H9 (cell line): ENCODE measurements around the gene DDX1. TPM values are rescaled to one million over a fixed set of nuclear protein-coding genes. Genes with fewer than 3 reads are reported as not detected.

Experiments
- DNase-seq: peaks from one replicate; pipeline ENCODE4 v3.0.0-alpha.2; 2017
- H2AFZ ChIP-seq: one replicate; pipeline ENCODE4 v1.6.1; 2013; ENCODE audit warnings: mild to moderate bottlenecking, low read length, control low read depth, moderate library complexity
- H2AK5ac ChIP-seq: 2 replicates; pipeline ENCODE4 v1.6.1; 2013; ENCODE audit warnings: low read length, control low read depth, mixed read lengths; ENCODE audit not compliant: insufficient read length
- H2BK120ac ChIP-seq: one replicate; pipeline ENCODE4 v1.6.1; 2013; ENCODE audit warnings: low read depth, mild to moderate bottlenecking, low read length, control low read depth, inconsistent platforms; ENCODE audit not compliant: poor library complexity, severe bottlenecking
- H2BK12ac ChIP-seq: 2 replicates; pipeline ENCODE4 v1.6.1; 2013; ENCODE audit warnings: low read length, control low read depth, mixed read lengths, low read depth; ENCODE audit not compliant: insufficient read length
- H2BK15ac ChIP-seq: 2 replicates; pipeline ENCODE4 v1.6.1; 2013; ENCODE audit warnings: low read depth, low read length, control low read depth
- H2BK20ac ChIP-seq: one replicate; pipeline ENCODE4 v1.6.1; 2013; ENCODE audit warnings: low read depth, mild to moderate bottlenecking, low read length, control low read depth, inconsistent platforms; ENCODE audit not compliant: poor library complexity, severe bottlenecking
- H2BK5ac ChIP-seq: 2 replicates; pipeline ENCODE4 v1.6.1; 2013; ENCODE audit warnings: low read length, control low read depth, mixed read lengths; ENCODE audit not compliant: insufficient read length
- H3K14ac ChIP-seq: 2 replicates; pipeline ENCODE4 v1.6.1; 2013; ENCODE audit warnings: low read length, control low read depth; ENCODE audit not compliant: insufficient read depth
- H3K18ac ChIP-seq: 2 replicates; pipeline ENCODE4 v1.6.1; 2013; ENCODE audit warnings: low read depth, mild to moderate bottlenecking, mixed read lengths, low read length, control low read depth; ENCODE audit not compliant: insufficient read length
- H3K23ac ChIP-seq: 2 replicates; pipeline ENCODE4 v1.6.1; 2013; ENCODE audit warnings: low read length, control low read depth, mixed read lengths, low read depth; ENCODE audit not compliant: insufficient read length
- H3K23me2 ChIP-seq: 2 replicates; pipeline ENCODE4 v1.6.1; 2013; ENCODE audit warnings: low read depth, mild to moderate bottlenecking, mixed read lengths, low read length, control low read depth; ENCODE audit not compliant: insufficient read length, poor library complexity, severe bottlenecking
- H3K27ac ChIP-seq: 2 replicates; pipeline ENCODE4 v1.5.1; 2013; ENCODE audit warnings: low read length, control low read depth, mixed read lengths, low read depth; ENCODE audit not compliant: insufficient read length
- H3K27me3 ChIP-seq: 2 replicates; pipeline ENCODE4 v1.6.1; 2013; ENCODE audit warnings: low read length, control low read depth, inconsistent platforms; ENCODE audit not compliant: insufficient read depth
- H3K4ac ChIP-seq: 2 replicates; pipeline ENCODE4 v1.6.1; 2013; ENCODE audit warnings: low read depth, mild to moderate bottlenecking, control low read depth, inconsistent platforms, low read length, moderate library complexity
- H3K4me1 ChIP-seq: 2 replicates; pipeline ENCODE4 v1.6.1; 2013; ENCODE audit warnings: low read length, control low read depth, inconsistent platforms; ENCODE audit not compliant: insufficient read depth
- H3K4me2 ChIP-seq: 2 replicates; pipeline ENCODE4 v1.6.1; 2013; ENCODE audit warnings: low read length, control low read depth, mixed read lengths; ENCODE audit not compliant: insufficient read length, insufficient read depth
- H3K56ac ChIP-seq: 2 replicates; pipeline ENCODE4 v1.6.1; 2013; ENCODE audit warnings: low read depth, mild to moderate bottlenecking, mixed read lengths, low read length, control low read depth; ENCODE audit not compliant: insufficient read length
- H3K79me1 ChIP-seq: 2 replicates; pipeline ENCODE4 v1.6.1; 2013; ENCODE audit warnings: low read depth, mild to moderate bottlenecking, moderate library complexity, low read length, control low read depth, inconsistent platforms; ENCODE audit not compliant: insufficient read depth, poor library complexity, severe bottlenecking
- H3K79me2 ChIP-seq: 2 replicates; pipeline ENCODE4 v1.6.1; 2013; ENCODE audit warnings: low read length, control low read depth, inconsistent platforms; ENCODE audit not compliant: insufficient read depth
- H3K9ac ChIP-seq: 2 replicates; pipeline ENCODE4 v1.6.1; 2013; ENCODE audit warnings: low read length, control low read depth, mixed read lengths; ENCODE audit not compliant: insufficient read length; ENCODE audit errors: extremely low read depth
- H3K9me3 ChIP-seq: one replicate; pipeline ENCODE4 v1.6.1; 2013; ENCODE audit warnings: low read depth, low read length, inconsistent platforms; ENCODE audit not compliant: control insufficient read depth
- H3T11ph ChIP-seq: one replicate; pipeline ENCODE4 v1.6.1; 2013; ENCODE audit warnings: mild to moderate bottlenecking, low read length, control low read depth, inconsistent platforms
- H4K20me1 ChIP-seq: one replicate; pipeline ENCODE4 v1.6.1; 2013; ENCODE audit not compliant: control insufficient read depth, insufficient read length, insufficient read depth
- H4K5ac ChIP-seq: 2 replicates; pipeline ENCODE4 v1.6.1; 2013; ENCODE audit warnings: low read depth, mild to moderate bottlenecking, mixed read lengths, low read length, control low read depth; ENCODE audit not compliant: insufficient read length
- H4K8ac ChIP-seq: replicated peaks from 2 replicates; pipeline ENCODE4 v1.6.1; 2013; ENCODE audit warnings: low read length, control low read depth, mixed read lengths, low read depth; ENCODE audit not compliant: insufficient read length
- H4K91ac ChIP-seq: 2 replicates; pipeline ENCODE4 v1.6.1; 2013; ENCODE audit warnings: low read depth, mild to moderate bottlenecking, moderate library complexity, mixed read lengths, low read length, control low read depth; ENCODE audit not compliant: insufficient read length
- H3K27ac Mint-ChIP-seq, 3 experiments: 2 replicates in 2 of 3; 3 replicates in 1 of 3; pipeline ENCODE4 v1.8.0; 2020 to 2021; ENCODE audit warnings: mixed read lengths in 3 of 3, mild to moderate bottlenecking in 1 of 3, moderate library complexity in 1 of 3
- H3K27me3 Mint-ChIP-seq: 2 replicates; pipeline ENCODE4 v1.8.0; 2021; ENCODE audit warnings: low read depth, mild to moderate bottlenecking, moderate library complexity, mixed read lengths
- H3K36me3 Mint-ChIP-seq, 3 experiments: 2 replicates in 2 of 3; 3 replicates in 1 of 3; pipeline ENCODE4 v1.8.0; 2020 to 2021; ENCODE audit warnings: low read depth in 3 of 3, mixed read lengths in 3 of 3; ENCODE audit not compliant: insufficient read depth in 1 of 3
- H3K4me1 Mint-ChIP-seq, 2 experiments: 2 replicates each; pipeline ENCODE4 v1.8.0; 2020; ENCODE audit warnings: mixed read lengths in 2 of 2
- H3K4me3 Mint-ChIP-seq, 2 experiments: 2 replicates in 1 of 2; 3 replicates in 1 of 2; pipeline ENCODE4 v1.8.0; 2020 to 2021; ENCODE audit warnings: mild to moderate bottlenecking in 2 of 2, mixed read lengths in 2 of 2, moderate library complexity in 1 of 2
- H3K9me3 Mint-ChIP-seq, 2 experiments: 2 replicates in 1 of 2; 3 replicates in 1 of 2; pipeline ENCODE4 v1.8.0; 2020; ENCODE audit warnings: mild to moderate bottlenecking in 2 of 2, mixed read lengths in 2 of 2, moderate library complexity in 1 of 2
- CTCF ChIP-seq: fragments of 200-600 bp; sonication (generic); conservative IDR thresholded peaks from 3 replicates; pipeline ENCODE4 v1.8.0; 2021; ENCODE audit warnings: antibody characterized with exemption, mild to moderate bottlenecking
- WGBS: extraction: QIAGEN DNeasy Blood & Tissue Kit; methylation state at CpG from one replicate; pipeline ENCODE4 v1.1.7; 2013; ENCODE audit warnings: missing lambda C conversion rate, low lambda C conversion rate, mixed read lengths; ENCODE audit not compliant: insufficient read length; ENCODE audit errors: extremely low coverage; 5-methylcytosine and 5-hydroxymethylcytosine counted together
- total RNA-seq: library from RNA; stranded (reverse); gene quantifications from 2 replicates; pipeline ENCODE4 v1.2.1, GENCODE V29; 2021

Gene DDX1
- total RNA-seq, 1 experiment from 2014 or later: 120 TPM

GRCh38 chr2:15547115-15547876 lies 44.4 kb upstream of the DDX1 start:
- TF ChIP-seq CTCF: no peak
- Histone ChIP-seq H4K5ac (no peak overlapping the region), H2BK20ac (no peak overlapping the region), H3K27me3 (no peaks in the 10 kb centered on the region), H2BK5ac (no peak overlapping the region), H4K8ac (no peak overlapping the region), H2AFZ (no peak overlapping the region), H4K20me1 (no peaks in the 10 kb centered on the region), H3K56ac (no peak overlapping the region), H3K9me3 (no peaks in the 10 kb centered on the region), H2AK5ac (no peak overlapping the region), H3K23ac (no peak overlapping the region), H3K79me2 (no peaks in the 10 kb centered on the region), H3K4me1 (no peaks in the 10 kb centered on the region), H3K18ac (no peak overlapping the region), H3K9ac (no peak overlapping the region), H2BK120ac (no peak overlapping the region), H3K4ac (no peak overlapping the region), H4K91ac (no peak overlapping the region), H3T11ph (no peak overlapping the region), H3K23me2 (no peaks in the 10 kb centered on the region), H3K79me1 (no peaks in the 10 kb centered on the region), H3K4me2 (no peak overlapping the region), H2BK15ac (no peak overlapping the region), H3K27ac (no peak overlapping the region), H2BK12ac (no peak overlapping the region), H3K14ac (no peak overlapping the region)
- H3K4me3 Mint-ChIP-seq: no peak overlapping the region
- no peak overlapping the region for H3K27ac Mint-ChIP-seq
- no peaks in the 10 kb centered on the region for H3K27me3 Mint-ChIP-seq
- no peaks in the 10 kb centered on the region for H3K9me3 Mint-ChIP-seq
- no peaks in the 10 kb centered on the region; a peak in 1 of 4 replicates for H3K4me1 Mint-ChIP-seq
- whole genome bisulfite sequencing: no CpG with 5 or more reads among the region's 4 CpGs
- DNase-seq: no peak
- peaks cover 4 to 8% (median 4%) of the 10 kb centered on the region in 3 experiments; a peak in 4 of 7 replicates for H3K36me3 Mint-ChIP-seq
